ENCODE measurements around the gene C2CD4B. TPM values are rescaled to one million over a fixed set of nuclear protein-coding genes. Genes with fewer than 3 reads are reported as not detected.

The C2CD4B gene
- total and polyA plus RNA-seq, 10 of the 15 experiments (the other 5 are each of a cell fraction or from before 2014, with no cell fraction given): not detected

- ChIA-PET SMC1A (ENCODE audit: uncharacterized antibody, unreplicated experiment) (no interaction called here), RAD21 (ENCODE audit: unreplicated experiment) (no interaction called here), CTCF (no interaction called here), POLR2A (no interaction called here)
- no TSS peak for BruUV-seq (replicated peaks)
- Histone ChIP-seq H3K27ac (ENCODE audit: control insufficient read depth, insufficient read depth) (no peak overlapping the region), H3K36me3 (ENCODE audit: control insufficient read depth in 2 of 2, insufficient read depth in 2 of 2, low read length in 1 of 2) (no peaks in the 10 kb centered on the region), H2AFZ (ENCODE audit: control insufficient read depth, low read depth, low read length) (no peak overlapping the region), H3K9ac (ENCODE audit: control insufficient read depth, insufficient read depth, low read length) (no peak overlapping the region), H3K4me3 (no peak overlapping the region), H3K4me1 (ENCODE audit: control insufficient read depth, insufficient read depth, low read length) (no peaks in the 10 kb centered on the region), H3K79me2 (ENCODE audit: control insufficient read depth, insufficient read depth, low read length) (no peaks in the 10 kb centered on the region), H4K20me1 (ENCODE audit: control insufficient read depth, insufficient read depth) (no peaks in the 10 kb centered on the region), H3K27me3 (replicated peaks in 1 of 2; ENCODE audit: control insufficient read depth in 2 of 2, insufficient read depth in 2 of 2, low read length in 1 of 2) (no peaks in the 10 kb centered on the region), H3K9me3 (replicated peaks; ENCODE audit: control insufficient read depth, insufficient read depth, low read length) (peaks cover 3% of the 10 kb centered on the region; the same call in 1 of the 3 replicates), H3K4me2 (ENCODE audit: control insufficient read depth, insufficient read depth) (no peak overlapping the region)
- 54% methylated on average over 5 of the region's 5 CpGs for WGBS (ENCODE audit: insufficient coverage, insufficient replicate concordance, low lambda C conversion rate, missing lambda C conversion rate)
- TF ChIP-seq TCF3 (IDR thresholded peaks at IDR 0.05; ENCODE audit: borderline replicate concordance, insufficient read depth, low read depth, low read length): no peak
- TF ChIP-seq ELK1 (IDR thresholded peaks at IDR 0.05; ENCODE audit: low read depth, low read length): no peak
- no peak for TF ChIP-seq NFXL1 (IDR thresholded peaks at IDR 0.05; ENCODE audit: borderline replicate concordance)
- TF ChIP-seq POLR2A (IDR thresholded peaks at IDR 0.05; ENCODE audit: low read depth, low read length): no peak
- TF ChIP-seq CTCF (IDR thresholded peaks at IDR 0.05 in 2 of 3, conservative IDR thresholded peaks at IDR 0.05 in 1 of 3; ENCODE audit: control insufficient read depth in 2 of 3, extremely low read depth in 1 of 3, insufficient read depth in 1 of 3, low read depth in 3 of 3, low read length in 3 of 3): no peak
- no peak for TF ChIP-seq E2F4 (IDR thresholded peaks at IDR 0.05; ENCODE audit: low read depth, low read length)
- no peak for TF ChIP-seq MXI1 (IDR thresholded peaks at IDR 0.05; ENCODE audit: low read depth, low read length)
- TF ChIP-seq FOXK2 (IDR thresholded peaks at IDR 0.05): no peak
- no peak for TF ChIP-seq EED (IDR thresholded peaks at IDR 0.05; ENCODE audit: low read depth)
- TF ChIP-seq BRCA1 (IDR thresholded peaks at IDR 0.05; ENCODE audit: low read depth, low read length): no peak
- TF ChIP-seq TAF1 (IDR thresholded peaks at IDR 0.05; ENCODE audit: borderline replicate concordance, low read depth, low read length): no peak
- FAIRE-seq (no peak), DNase-seq (ENCODE audit: low read depth, low spot score) (no peak), ATAC-seq (no peak)
- intact Hi-C loops (cut with micrococcal nuclease; ENCODE audit: unreplicated experiment): no loop called here
- in situ Hi-C loops (cut with MboI): no loop called here
Observed at GRCh38 chr15:62209821-62210220, 44.7 kb upstream of the C2CD4B start.
